ENCODE data around the gene RSF1. TPM values are rescaled to one million over a fixed set of nuclear protein-coding genes. Genes with fewer than 3 reads are reported as not detected.

The RSF1 gene
- total and polyA plus RNA-seq, 2 experiments from 2014 or later: 51.2 to 188 TPM

GRCh38 chr11:77771135-77771534 lies 49.4 kb downstream of the RSF1 start (continued):
- TF ChIP-seq ZNF462 (CRISPR knock-in tag; IDR thresholded peaks at IDR 0.05): no peak
- TF ChIP-seq POLR2AphosphoS5 (IDR thresholded peaks at IDR 0.05; ENCODE audit: low read depth): no peak
- TF ChIP-seq NANOG (IDR thresholded peaks at IDR 0.05; ENCODE audit: borderline replicate concordance): no peak
- TF ChIP-seq ZNF114 (CRISPR knock-in tag; IDR thresholded peaks at IDR 0.05): no peak
- TF ChIP-seq CREB1 (CRISPR knock-in tag; IDR thresholded peaks at IDR 0.05; ENCODE audit: low read depth): no peak
- no peak for TF ChIP-seq ETS1 (IDR thresholded peaks at IDR 0.05)
- no peak for TF ChIP-seq ZNF331 (CRISPR knock-in tag; IDR thresholded peaks at IDR 0.05; ENCODE audit: low read depth)
- TF ChIP-seq JUNB (IDR thresholded peaks at IDR 0.05; ENCODE audit: unreplicated experiment): no peak
- TF ChIP-seq EZH2 (IDR thresholded peaks at IDR 0.05; ENCODE audit: low read depth, unreplicated experiment): no peak

- peaks cover 39% of the 10 kb centered on the region for H4K20me1 ChIP-seq (replicated peaks; ENCODE audit: insufficient read depth)
- H3K36me3 ChIP-seq (ENCODE audit: insufficient read depth): no peaks in the 10 kb centered on the region
- H3K4me3 ChIP-seq: no peak overlapping the region
- no peak overlapping the region for H2AFZ ChIP-seq
- H3F3A ChIP-seq (replicated peaks; ENCODE audit: low read depth): no peaks in the 10 kb centered on the region
- H3K9me2 ChIP-seq (ENCODE audit: insufficient read depth): no peaks in the 10 kb centered on the region
- H3K9me3 Mint-ChIP-seq: no peaks in the 10 kb centered on the region
- no peak overlapping the region for H3K4me2 ChIP-seq
- peaks cover 27% of the 10 kb centered on the region for H3K4me1 Mint-ChIP-seq
- DNase-seq (ENCODE audit: low spot score) (no peak), ATAC-seq (no peak)
- H3K4me1 ChIP-seq (ENCODE audit: insufficient read depth): peaks cover 31% of the 10 kb centered on the region
- H3K36me3 Mint-ChIP-seq (ENCODE audit: low read depth): no peaks in the 10 kb centered on the region
- H3K27ac ChIP-seq (ENCODE audit: low read depth): no peak overlapping the region
- H3K27me3 ChIP-seq (ENCODE audit: insufficient read depth): no peaks in the 10 kb centered on the region
- H3K4me3 Mint-ChIP-seq: no peak overlapping the region
- H3K27me3 Mint-ChIP-seq (ENCODE audit: insufficient read depth, low read depth, poor library complexity): no peaks in the 10 kb centered on the region
- peaks cover 99% of the 10 kb centered on the region for H3K79me2 ChIP-seq (replicated peaks; ENCODE audit: insufficient read depth)
- H3K27ac Mint-ChIP-seq: no peak overlapping the region
- no peak for TF ChIP-seq CREB1 (CRISPR knock-in tag; IDR thresholded peaks at IDR 0.05; ENCODE audit: low read depth)
- no peak for TF ChIP-seq ZNF331 (CRISPR knock-in tag; IDR thresholded peaks at IDR 0.05; ENCODE audit: low read depth)
- no peak for TF ChIP-seq JUNB (IDR thresholded peaks at IDR 0.05; ENCODE audit: unreplicated experiment)
- TF ChIP-seq STAT1 (IDR thresholded peaks at IDR 0.05; ENCODE audit: unreplicated experiment): no peak
- TF ChIP-seq, protein P1, sequence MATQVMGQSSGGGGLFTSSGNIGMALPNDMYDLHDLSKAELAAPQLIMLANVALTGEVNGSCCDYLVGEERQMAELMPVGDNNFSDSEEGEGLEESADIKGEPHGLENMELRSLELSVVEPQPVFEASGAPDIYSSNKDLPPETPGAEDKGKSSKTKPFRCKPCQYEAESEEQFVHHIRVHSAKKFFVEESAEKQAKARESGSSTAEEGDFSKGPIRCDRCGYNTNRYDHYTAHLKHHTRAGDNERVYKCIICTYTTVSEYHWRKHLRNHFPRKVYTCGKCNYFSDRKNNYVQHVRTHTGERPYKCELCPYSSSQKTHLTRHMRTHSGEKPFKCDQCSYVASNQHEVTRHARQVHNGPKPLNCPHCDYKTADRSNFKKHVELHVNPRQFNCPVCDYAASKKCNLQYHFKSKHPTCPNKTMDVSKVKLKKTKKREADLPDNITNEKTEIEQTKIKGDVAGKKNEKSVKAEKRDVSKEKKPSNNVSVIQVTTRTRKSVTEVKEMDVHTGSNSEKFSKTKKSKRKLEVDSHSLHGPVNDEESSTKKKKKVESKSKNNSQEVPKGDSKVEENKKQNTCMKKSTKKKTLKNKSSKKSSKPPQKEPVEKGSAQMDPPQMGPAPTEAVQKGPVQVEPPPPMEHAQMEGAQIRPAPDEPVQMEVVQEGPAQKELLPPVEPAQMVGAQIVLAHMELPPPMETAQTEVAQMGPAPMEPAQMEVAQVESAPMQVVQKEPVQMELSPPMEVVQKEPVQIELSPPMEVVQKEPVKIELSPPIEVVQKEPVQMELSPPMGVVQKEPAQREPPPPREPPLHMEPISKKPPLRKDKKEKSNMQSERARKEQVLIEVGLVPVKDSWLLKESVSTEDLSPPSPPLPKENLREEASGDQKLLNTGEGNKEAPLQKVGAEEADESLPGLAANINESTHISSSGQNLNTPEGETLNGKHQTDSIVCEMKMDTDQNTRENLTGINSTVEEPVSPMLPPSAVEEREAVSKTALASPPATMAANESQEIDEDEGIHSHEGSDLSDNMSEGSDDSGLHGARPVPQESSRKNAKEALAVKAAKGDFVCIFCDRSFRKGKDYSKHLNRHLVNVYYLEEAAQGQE (IDR thresholded peaks at IDR 0.05; ENCODE audit: unreplicated experiment): no peak
- TF ChIP-seq, protein P2, sequence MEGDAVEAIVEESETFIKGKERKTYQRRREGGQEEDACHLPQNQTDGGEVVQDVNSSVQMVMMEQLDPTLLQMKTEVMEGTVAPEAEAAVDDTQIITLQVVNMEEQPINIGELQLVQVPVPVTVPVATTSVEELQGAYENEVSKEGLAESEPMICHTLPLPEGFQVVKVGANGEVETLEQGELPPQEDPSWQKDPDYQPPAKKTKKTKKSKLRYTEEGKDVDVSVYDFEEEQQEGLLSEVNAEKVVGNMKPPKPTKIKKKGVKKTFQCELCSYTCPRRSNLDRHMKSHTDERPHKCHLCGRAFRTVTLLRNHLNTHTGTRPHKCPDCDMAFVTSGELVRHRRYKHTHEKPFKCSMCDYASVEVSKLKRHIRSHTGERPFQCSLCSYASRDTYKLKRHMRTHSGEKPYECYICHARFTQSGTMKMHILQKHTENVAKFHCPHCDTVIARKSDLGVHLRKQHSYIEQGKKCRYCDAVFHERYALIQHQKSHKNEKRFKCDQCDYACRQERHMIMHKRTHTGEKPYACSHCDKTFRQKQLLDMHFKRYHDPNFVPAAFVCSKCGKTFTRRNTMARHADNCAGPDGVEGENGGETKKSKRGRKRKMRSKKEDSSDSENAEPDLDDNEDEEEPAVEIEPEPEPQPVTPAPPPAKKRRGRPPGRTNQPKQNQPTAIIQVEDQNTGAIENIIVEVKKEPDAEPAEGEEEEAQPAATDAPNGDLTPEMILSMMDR (conservative IDR thresholded peaks at IDR 0.05; ENCODE audit: low read depth in 2 of 2): no peak
- no peak for TF ChIP-seq ZNF114 (CRISPR knock-in tag; IDR thresholded peaks at IDR 0.05)
- TF ChIP-seq POLR2AphosphoS5 (IDR thresholded peaks at IDR 0.05; ENCODE audit: low read depth): no peak
- no peak for TF ChIP-seq EZH2 (IDR thresholded peaks at IDR 0.05; ENCODE audit: low read depth, unreplicated experiment)
- no peak for TF ChIP-seq EZH2phosphoT487 (IDR thresholded peaks at IDR 0.05; ENCODE audit: unreplicated experiment)
Observed at GRCh38 chr11:77770629-77771028, 49.9 kb downstream of the RSF1 start.

All from GM23338 (cell line).